ENCODE results near the gene OR4L1.
"Not testable (repeated sequence)": the region's sequence is repeated elsewhere in the genome, so short reads cannot be mapped to it uniquely, and the experiment has no call there.

Gene OR4L1, protein sequence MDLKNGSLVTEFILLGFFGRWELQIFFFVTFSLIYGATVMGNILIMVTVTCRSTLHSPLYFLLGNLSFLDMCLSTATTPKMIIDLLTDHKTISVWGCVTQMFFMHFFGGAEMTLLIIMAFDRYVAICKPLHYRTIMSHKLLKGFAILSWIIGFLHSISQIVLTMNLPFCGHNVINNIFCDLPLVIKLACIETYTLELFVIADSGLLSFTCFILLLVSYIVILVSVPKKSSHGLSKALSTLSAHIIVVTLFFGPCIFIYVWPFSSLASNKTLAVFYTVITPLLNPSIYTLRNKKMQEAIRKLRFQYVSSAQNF

GRCh38 chr14:20059745-20060144 lies at the start of gene OR4L1:
OR4L1 (plus strand) TSS chr14:20060045; CDS start chr14:20060045, 0 bp downstream.
- Histone ChIP-seq H3K4me3 (ENCODE audit: low read length in 2 of 2) (no peak within 1 kb of the TSS), H3K9me3 (ENCODE audit: control insufficient read depth in 2 of 2, low read length in 2 of 2) (peaks cover 2 to 5% of the 10 kb centered on the region in 2 donors), H3K4me1 (ENCODE audit: control insufficient read depth, insufficient read depth, low read length) (no peaks in the 10 kb centered on the region), H3K9ac (ENCODE audit: low read length in 2 of 2) (no peak within 1 kb of the TSS), H3K27ac (ENCODE audit: low read length) (no peak within 1 kb of the TSS), H3K27me3 (ENCODE audit: control insufficient read depth in 1 of 2, insufficient read depth in 2 of 2, low read length in 2 of 2) (no peaks in the 10 kb centered on the region), H3K36me3 (ENCODE audit: control insufficient read depth in 2 of 2, insufficient read depth in 2 of 2, low read length in 2 of 2) (no peaks in the 10 kb centered on the region)

- H3K9me3 ChIP-seq (ENCODE audit: control insufficient read depth in 2 of 2, low read length in 2 of 2) = no peaks in the 10 kb centered on the region
- H3K36me3 ChIP-seq (ENCODE audit: control insufficient read depth in 2 of 2, insufficient read depth in 2 of 2, low read length in 2 of 2) = no peaks in the 10 kb centered on the region
- no peak within 1 kb of the TSS for H3K4me3 ChIP-seq (ENCODE audit: low read length in 2 of 2)
- no peak within 1 kb of the TSS for H3K9ac ChIP-seq (ENCODE audit: low read length in 2 of 2)
- H3K4me1 ChIP-seq (ENCODE audit: control insufficient read depth, insufficient read depth, low read length) = no peaks in the 10 kb centered on the region
- H3K27me3 ChIP-seq (ENCODE audit: control insufficient read depth in 1 of 2, insufficient read depth in 2 of 2, low read length in 2 of 2) = no peaks in the 10 kb centered on the region
- H3K27ac ChIP-seq (ENCODE audit: low read length) = no peak within 1 kb of the TSS
These were observed 40.5 kb upstream of the OR4L1 start, which contains the start of gene OR4K14 for GRCh38 chr14:20019257-20019865. OR4K14 (minus strand) TSS chr14:20019307; CDS start chr14:20015193, 4,114 bp downstream.

GRCh38 chr14:20031058-20031457 lies 28.8 kb upstream of the OR4L1 start:
- Histone ChIP-seq H3K9me3 (ENCODE audit: control insufficient read depth in 2 of 2, low read length in 2 of 2) (no peaks in the 10 kb centered on the region), H3K9ac (ENCODE audit: low read length in 2 of 2) (no peak overlapping the region), H3K27ac (ENCODE audit: low read length) (no peak overlapping the region), H3K4me3 (ENCODE audit: low read length in 2 of 2) (no peak overlapping the region), H3K36me3 (ENCODE audit: control insufficient read depth in 2 of 2, insufficient read depth in 2 of 2, low read length in 2 of 2) (no peaks in the 10 kb centered on the region), H3K27me3 (ENCODE audit: control insufficient read depth in 1 of 2, insufficient read depth in 2 of 2, low read length in 2 of 2) (no peaks in the 10 kb centered on the region), H3K4me1 (ENCODE audit: control insufficient read depth, insufficient read depth, low read length) (no peaks in the 10 kb centered on the region)

- no peaks in the 10 kb centered on the region for H3K36me3 ChIP-seq (ENCODE audit: control insufficient read depth in 2 of 2, insufficient read depth in 2 of 2, low read length in 2 of 2)
- no peak overlapping the region for H3K4me3 ChIP-seq (ENCODE audit: low read length in 2 of 2)
- no peaks in the 10 kb centered on the region for H3K9me3 ChIP-seq (ENCODE audit: control insufficient read depth in 2 of 2, low read length in 2 of 2)
- no peaks in the 10 kb centered on the region for H3K4me1 ChIP-seq (ENCODE audit: control insufficient read depth, insufficient read depth, low read length)
- H3K27ac ChIP-seq (ENCODE audit: low read length) = no peak overlapping the region
- H3K27me3 ChIP-seq (ENCODE audit: control insufficient read depth in 1 of 2, insufficient read depth in 2 of 2, low read length in 2 of 2) = no peaks in the 10 kb centered on the region
- H3K9ac ChIP-seq (ENCODE audit: low read length in 2 of 2) = no peak overlapping the region
These were observed 24.4 kb upstream of the OR4L1 start for GRCh38 chr14:20035449-20035848.

DNA sequence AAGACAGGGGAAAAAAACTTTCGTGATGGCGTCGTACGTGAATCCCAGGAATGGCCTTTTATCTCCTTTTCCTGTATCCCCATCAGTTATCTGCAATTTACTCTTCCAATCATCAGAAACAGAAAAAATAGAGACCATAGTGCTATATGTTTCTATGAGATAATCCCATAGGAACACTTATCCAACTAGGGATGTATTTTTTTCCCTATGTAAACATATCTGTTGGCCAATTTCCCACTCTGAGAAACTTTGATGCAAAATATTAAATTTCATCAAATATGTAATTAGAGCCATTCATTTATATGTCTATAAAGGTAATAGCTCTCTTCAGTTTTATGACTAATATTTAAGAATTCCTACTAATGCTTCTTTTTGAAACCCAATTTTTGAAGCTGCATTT lies 23.9 kb upstream of the OR4L1 start, which contains the start of gene OR4K13:
OR4K13 (minus strand) TSS at position 101 of the 400 bp plus-strand sequence. CDS start 1,280 bp downstream, outside the sequence.
- Histone ChIP-seq H3K27me3 (ENCODE audit: control insufficient read depth in 1 of 2, insufficient read depth in 2 of 2, low read length in 2 of 2) (no peaks in the 10 kb centered on the region), H3K36me3 (ENCODE audit: control insufficient read depth in 2 of 2, insufficient read depth in 2 of 2, low read length in 2 of 2) (no peaks in the 10 kb centered on the region), H3K4me3 (ENCODE audit: low read length in 2 of 2) (no peak within 1 kb of the TSS), H3K27ac (ENCODE audit: low read length) (no peak within 1 kb of the TSS), H3K9me3 (ENCODE audit: control insufficient read depth in 2 of 2, low read length in 2 of 2) (no peaks in the 10 kb centered on the region), H3K4me1 (ENCODE audit: control insufficient read depth, insufficient read depth, low read length) (no peaks in the 10 kb centered on the region), H3K9ac (ENCODE audit: low read length in 2 of 2) (no peak within 1 kb of the TSS)

GRCh38 chr14:20044243-20044642 lies 15.6 kb upstream of the OR4L1 start:
- H3K4me3 ChIP-seq (ENCODE audit: low read length in 2 of 2) = no peak overlapping the region
- no peak overlapping the region for H3K27ac ChIP-seq (ENCODE audit: low read length)
- H3K27me3 ChIP-seq (ENCODE audit: control insufficient read depth in 1 of 2, insufficient read depth in 2 of 2, low read length in 2 of 2) = no peaks in the 10 kb centered on the region
- H3K9me3 ChIP-seq (ENCODE audit: control insufficient read depth in 2 of 2, low read length in 2 of 2) = no peaks in the 10 kb centered on the region
- no peak overlapping the region for H3K9ac ChIP-seq (ENCODE audit: low read length in 2 of 2)
- H3K36me3 ChIP-seq (ENCODE audit: control insufficient read depth in 2 of 2, insufficient read depth in 2 of 2, low read length in 2 of 2) = no peaks in the 10 kb centered on the region
- no peaks in the 10 kb centered on the region for H3K4me1 ChIP-seq (ENCODE audit: control insufficient read depth, insufficient read depth, low read length)

- no peaks in the 10 kb centered on the region for H3K9me3 ChIP-seq (ENCODE audit: control insufficient read depth in 2 of 2, low read length in 2 of 2)
- H3K27me3 ChIP-seq (ENCODE audit: control insufficient read depth in 1 of 2, insufficient read depth in 2 of 2, low read length in 2 of 2) = no peaks in the 10 kb centered on the region
- no peak overlapping the region for H3K4me3 ChIP-seq (ENCODE audit: low read length in 2 of 2)
- no peaks in the 10 kb centered on the region for H3K4me1 ChIP-seq (ENCODE audit: control insufficient read depth, insufficient read depth, low read length)
- no peak overlapping the region for H3K9ac ChIP-seq (ENCODE audit: low read length in 2 of 2)
- H3K27ac ChIP-seq (ENCODE audit: low read length) = no peak overlapping the region
- no peaks in the 10 kb centered on the region for H3K36me3 ChIP-seq (ENCODE audit: control insufficient read depth in 2 of 2, insufficient read depth in 2 of 2, low read length in 2 of 2)
These were observed 11.6 kb upstream of the OR4L1 start for GRCh38 chr14:20048202-20048601.

DNA sequence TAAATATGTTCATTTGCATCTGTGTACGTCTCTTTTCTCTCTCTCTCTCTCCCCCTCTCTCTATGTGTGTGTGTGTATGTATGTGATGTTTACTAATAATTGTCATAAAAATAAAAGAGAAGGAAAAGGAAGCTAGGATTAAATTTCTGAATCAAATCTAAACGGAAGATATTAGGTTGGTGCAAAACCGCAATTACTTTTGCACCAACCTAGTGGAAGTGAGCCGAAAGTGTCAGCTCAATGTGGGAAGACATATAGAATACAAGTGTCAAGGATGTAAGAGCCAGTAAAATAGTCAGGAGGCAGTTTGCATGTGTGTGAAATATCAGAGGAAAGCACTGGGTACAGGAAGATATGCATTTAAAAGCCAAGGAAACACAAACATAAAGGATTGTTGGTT lies 32.2 kb downstream of the OR4L1 start:
- Histone ChIP-seq H3K4me1 (ENCODE audit: control insufficient read depth, insufficient read depth, low read length) (no peaks in the 10 kb centered on the region), H3K27me3 (ENCODE audit: control insufficient read depth in 1 of 2, insufficient read depth in 2 of 2, low read length in 2 of 2) (no peaks in the 10 kb centered on the region), H3K4me3 (ENCODE audit: low read length in 2 of 2) (no peak overlapping the region), H3K9me3 (ENCODE audit: control insufficient read depth in 2 of 2, low read length in 2 of 2) (no peaks in the 10 kb centered on the region), H3K36me3 (ENCODE audit: control insufficient read depth in 2 of 2, insufficient read depth in 2 of 2, low read length in 2 of 2) (no peaks in the 10 kb centered on the region), H3K27ac (ENCODE audit: low read length) (no peak overlapping the region), H3K9ac (ENCODE audit: low read length in 2 of 2) (no peak overlapping the region)

DNA sequence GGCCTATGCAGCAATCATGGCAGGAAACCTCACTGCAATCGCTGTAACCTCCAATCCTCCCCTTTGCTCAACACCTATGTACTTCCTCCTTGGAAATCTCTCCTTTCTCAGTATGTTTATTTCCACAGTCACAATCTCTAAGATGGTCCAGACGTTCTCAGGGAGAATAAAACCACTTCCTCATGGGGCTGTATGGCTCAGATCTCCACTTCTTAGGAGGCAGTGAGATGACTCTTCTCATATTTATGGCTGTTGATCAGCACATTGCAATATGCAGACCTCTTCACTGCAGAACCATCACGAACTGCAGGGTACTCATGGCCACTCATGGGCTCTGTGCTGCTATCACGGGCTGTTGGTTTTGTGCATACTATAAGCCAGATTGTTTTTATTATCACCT lies 33.6 kb downstream of the OR4L1 start:
- no peak overlapping the region for H3K9ac ChIP-seq (ENCODE audit: low read length in 2 of 2)
- H3K36me3 ChIP-seq (ENCODE audit: control insufficient read depth in 2 of 2, insufficient read depth in 2 of 2, low read length in 2 of 2) = no peaks in the 10 kb centered on the region
- no peaks in the 10 kb centered on the region for H3K9me3 ChIP-seq (ENCODE audit: control insufficient read depth in 2 of 2, low read length in 2 of 2)
- no peak overlapping the region for H3K27ac ChIP-seq (ENCODE audit: low read length)
- no peaks in the 10 kb centered on the region for H3K4me1 ChIP-seq (ENCODE audit: control insufficient read depth, insufficient read depth, low read length)
- no peaks in the 10 kb centered on the region for H3K27me3 ChIP-seq (ENCODE audit: control insufficient read depth in 1 of 2, insufficient read depth in 2 of 2, low read length in 2 of 2)
- H3K4me3 ChIP-seq (ENCODE audit: low read length in 2 of 2) = no peak overlapping the region

GRCh38 chr14:20098926-20099770 lies 39.3 kb downstream of the OR4L1 start:
- H3K36me3 ChIP-seq (ENCODE audit: control insufficient read depth in 2 of 2, insufficient read depth in 2 of 2, low read length in 2 of 2); H3K27ac ChIP-seq (ENCODE audit: low read length); H3K27me3 ChIP-seq (ENCODE audit: control insufficient read depth in 1 of 2, insufficient read depth in 2 of 2, low read length in 2 of 2); H3K4me3 ChIP-seq (ENCODE audit: low read length in 2 of 2); H3K9me3 ChIP-seq (ENCODE audit: control insufficient read depth in 2 of 2, low read length in 2 of 2); H3K9ac ChIP-seq (ENCODE audit: low read length in 2 of 2); H3K4me1 ChIP-seq (ENCODE audit: control insufficient read depth, insufficient read depth, low read length): not testable (repeated sequence)
